ENCODE results near the gene FAIM2.
"Not testable (repeated sequence)": the region's sequence is repeated elsewhere in the genome, so short reads cannot be mapped to it uniquely, and the experiment has no call there.

The FAIM2 gene

DNA sequence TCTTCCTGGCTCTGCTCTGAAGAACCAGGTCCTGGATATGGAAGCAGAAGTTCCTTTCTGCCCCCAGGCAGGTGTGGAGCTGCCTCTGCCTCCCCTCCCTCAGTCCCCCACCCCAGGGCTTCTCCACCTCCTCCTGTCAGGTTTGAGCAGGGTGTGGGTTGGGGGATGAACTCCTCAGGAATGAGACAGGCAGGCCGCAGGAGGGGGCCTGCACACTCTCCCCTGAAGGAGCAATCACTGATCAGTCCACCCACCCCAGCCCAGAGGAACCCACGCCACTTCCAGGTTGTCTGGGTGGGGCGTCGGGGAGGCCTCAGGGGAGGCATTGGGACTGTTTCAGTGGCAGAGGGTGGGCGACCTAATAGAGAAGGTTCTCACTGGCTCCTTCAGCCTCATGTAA lies 26.6 kb downstream of the FAIM2 start:
- no peak for DNase-seq (ENCODE audit: low spot score)

DNA sequence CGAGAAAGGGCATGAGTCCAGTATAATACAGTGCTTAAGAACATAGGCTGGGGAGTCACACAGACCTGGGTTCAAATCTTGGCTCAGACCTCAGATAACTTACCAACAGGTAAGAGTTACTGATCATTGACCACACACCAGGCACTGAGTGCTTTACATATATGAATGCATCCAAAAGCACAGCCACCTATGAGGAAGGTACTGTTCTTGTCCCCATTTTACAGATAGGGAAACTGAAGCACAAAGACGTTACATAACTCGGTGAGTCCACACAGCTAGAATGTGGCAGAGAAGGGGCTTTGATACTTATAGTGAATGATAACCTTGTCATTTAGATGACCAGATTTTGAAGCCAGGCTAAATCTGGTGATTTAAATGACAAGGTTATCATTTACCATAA lies 27.6 kb downstream of the FAIM2 start:
- DNase-seq (ENCODE audit: low spot score): no peak

DNA sequence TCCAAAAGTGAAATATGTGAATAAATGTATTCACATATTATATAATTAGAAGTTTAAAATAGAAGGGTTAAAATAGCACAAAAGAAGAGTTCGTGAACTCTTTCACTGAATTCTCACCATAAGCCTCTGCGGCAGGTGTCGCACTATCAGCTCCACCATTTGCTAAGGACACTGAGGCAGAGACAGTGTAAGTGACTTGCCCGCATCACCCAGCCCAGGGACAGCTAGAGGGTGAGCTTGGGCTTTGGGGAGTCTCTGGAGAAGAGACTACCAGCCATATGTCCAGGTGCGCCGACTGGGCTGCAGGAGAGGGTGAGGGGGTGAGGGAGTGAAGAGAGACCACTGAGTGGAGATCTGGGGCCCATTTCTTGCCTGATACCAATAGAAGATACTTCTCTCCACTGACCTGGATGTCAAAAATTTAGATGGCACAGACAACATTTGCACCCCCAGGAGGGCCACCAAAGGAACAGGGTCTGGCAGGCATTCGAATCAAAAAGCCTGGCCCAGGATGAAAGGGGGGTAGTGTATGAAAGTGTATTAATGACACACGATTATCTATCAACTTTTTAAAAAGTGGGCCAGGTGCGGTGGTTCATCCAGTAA lies 28.5 kb downstream of the FAIM2 start:
- DNase-seq (ENCODE audit: low spot score): no peak

- DNase-seq (ENCODE audit: low spot score): no peak
Observed at GRCh38 chr12:49874142-49874897, 29.4 kb downstream of the FAIM2 start.

DNA sequence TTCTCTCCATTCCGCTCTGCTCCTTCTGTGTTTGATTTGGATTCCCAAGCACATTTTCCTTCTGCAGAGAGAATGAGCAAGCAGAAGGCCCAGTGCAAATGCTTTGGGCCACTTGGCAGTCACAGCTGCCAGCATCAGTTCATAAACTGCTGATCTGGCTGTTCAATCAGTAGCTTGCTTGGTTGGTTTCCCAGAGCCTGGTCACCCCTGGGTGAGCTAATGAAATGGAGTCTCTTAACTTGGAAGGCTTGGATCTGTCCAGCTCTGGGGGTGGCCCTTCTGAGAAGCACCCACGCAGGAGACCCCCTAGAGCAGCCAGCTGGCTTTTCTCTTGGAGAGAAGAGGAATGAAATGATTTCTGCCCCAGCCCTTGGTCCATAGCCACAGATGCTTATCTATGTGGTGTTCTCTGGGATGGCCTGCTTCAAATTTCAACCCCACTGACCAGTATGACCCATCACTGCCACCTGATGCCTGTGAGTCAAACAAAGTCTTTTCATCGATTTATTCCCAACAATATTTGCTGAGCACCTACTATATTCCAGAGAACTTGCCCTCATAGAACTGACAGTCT lies 30.3 kb downstream of the FAIM2 start:
- DNase-seq (ENCODE audit: low spot score): no peak

DNA sequence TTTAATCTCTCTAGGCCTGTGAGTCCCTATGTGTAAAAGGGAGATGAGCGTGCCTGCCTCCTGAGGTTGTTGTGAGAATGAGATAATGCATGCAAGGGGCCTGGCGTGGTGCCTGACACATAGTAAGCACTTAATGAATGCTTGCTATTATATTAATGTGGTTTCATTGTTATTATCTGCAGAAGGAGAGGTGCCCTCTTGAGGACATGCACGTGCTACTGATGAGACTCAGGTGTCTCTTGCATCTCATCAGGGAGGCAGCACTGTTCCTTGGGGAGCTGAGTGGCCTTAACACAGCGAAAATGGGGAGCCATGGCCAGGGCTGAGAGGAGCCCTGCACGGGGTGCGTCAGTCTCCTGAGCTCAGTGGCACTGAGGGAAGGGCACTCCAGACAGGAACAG lies 30.9 kb downstream of the FAIM2 start:
- no peak for DNase-seq (ENCODE audit: low spot score)

GRCh38 chr12:49872381-49872780 lies 31.3 kb downstream of the FAIM2 start:
- no peak for DNase-seq (ENCODE audit: low spot score)

- not testable (repeated sequence) for DNase-seq (ENCODE audit: low spot score)
Observed at GRCh38 chr12:49871811-49872251, 31.9 kb downstream of the FAIM2 start.

DNA sequence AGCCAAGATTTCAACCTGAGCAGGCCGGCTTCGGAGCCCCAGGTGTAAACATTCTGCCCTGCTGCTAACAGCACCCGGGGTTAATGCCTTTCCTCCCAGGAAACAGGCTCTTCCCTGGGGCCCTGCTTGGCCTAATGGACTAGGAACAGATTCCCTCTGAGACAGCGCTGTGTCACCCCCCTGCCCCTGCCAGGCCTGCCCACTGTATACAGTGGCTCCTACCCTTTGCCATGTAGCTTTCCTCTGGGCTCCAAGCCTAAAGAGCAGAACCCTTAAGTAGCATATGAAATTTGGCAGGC lies 32.5 kb downstream of the FAIM2 start:
- no peak for DNase-seq (ENCODE audit: low spot score)

DNA sequence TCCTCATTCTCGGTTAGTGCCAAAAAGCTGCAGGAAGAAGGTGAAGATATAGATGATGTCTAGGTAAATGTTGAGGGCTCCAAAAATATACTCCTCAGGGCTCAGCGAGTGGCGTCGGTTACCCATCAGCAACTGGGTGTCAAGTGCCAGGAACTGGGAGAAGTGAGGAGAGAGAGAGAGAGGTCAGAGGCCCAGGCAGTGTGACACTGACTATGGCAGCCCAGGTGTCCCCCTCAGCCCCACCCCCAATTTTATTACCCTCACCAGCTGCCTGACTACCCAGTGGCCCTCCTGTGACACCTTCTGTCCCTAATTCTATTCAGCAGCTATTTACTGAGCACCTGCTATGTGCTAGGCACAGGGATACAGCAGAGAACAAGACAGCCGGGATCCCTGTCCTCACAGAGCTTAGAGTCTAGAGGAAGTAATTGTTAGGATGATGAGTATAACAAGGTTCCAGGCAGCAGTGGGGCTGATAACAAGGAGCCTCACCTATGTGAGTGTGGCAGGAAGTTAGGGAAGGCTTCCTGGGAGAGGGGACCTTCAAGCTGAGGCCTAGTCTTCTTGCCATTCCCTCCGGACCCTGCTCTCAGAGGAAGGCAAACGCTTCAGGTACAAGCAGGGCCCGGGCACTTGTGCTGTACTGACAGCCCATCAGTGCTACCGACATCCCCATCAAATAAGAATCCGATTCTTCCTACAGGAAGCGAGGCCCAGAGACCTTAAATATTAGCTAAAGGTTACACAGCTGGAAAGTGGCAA lies 33.0 kb downstream of the FAIM2 start:
- no peak for DNase-seq (ENCODE audit: low spot score)

GRCh38 chr12:49869816-49870500 lies 33.7 kb downstream of the FAIM2 start:
- DNase-seq (ENCODE audit: low spot score): no peak

DNA sequence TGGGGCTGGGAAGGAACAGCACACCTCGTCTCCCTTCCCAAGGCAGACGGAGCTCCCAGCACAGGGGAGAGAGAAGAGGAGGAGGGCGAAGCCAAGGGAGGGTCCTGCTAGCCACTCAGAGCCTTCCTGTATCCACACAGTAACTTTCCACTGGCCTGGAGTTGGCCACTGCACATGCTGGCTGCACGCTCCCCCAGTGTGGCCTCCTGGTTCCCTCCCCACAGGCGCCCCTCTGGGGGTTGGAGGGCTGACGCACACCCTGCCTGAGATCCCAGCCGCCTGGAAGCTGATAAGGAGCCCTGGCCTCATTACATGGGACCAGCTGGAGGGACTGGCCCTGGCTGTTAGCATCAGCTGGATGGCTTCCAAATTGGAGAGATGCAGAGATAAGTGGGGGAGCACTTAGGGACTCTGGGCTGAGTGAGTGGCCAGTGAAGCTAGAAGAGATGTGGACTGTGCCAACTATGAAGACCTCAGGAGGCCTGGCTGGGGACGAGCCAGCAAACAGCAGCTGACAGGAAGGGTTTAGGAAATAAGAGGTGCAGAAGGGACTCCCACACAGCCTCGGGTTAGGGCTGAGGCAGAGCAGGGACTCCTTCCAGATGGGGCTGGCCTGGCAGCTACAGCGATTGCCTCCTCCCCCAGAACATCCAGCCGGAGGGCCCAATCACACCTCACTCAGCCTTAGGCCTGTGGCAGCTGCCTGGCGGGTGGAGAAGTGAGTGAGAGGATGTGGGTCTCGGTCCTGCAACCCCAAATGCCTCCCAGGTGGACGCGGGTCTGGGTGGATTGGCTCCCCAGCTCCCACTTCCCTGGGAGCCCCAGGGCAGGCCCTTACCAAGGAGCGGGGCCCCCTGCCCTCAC lies 34.5 kb downstream of the FAIM2 start:
- DNase-seq (ENCODE audit: low spot score): no peak

DNA sequence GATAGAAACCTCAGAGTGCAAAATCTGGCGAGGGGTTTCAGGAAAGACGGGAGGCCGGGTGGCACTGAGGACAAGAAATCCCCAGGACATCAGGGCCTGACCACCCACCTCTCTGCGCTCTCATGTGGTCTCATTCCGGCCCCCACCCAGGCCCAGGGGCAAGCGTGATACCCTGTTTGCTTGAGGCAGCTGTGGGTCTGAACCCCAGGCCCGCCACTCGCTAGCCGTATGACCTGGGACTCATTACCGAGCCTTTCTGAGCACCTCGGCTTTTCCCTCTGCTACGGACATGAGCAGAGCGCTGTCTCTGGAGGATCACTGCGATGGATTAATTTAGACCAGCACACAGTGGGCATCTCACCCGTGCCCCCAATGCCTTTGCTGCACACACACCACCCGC lies 35.3 kb downstream of the FAIM2 start:
- DNase-seq (ENCODE audit: low spot score): no peak

DNA sequence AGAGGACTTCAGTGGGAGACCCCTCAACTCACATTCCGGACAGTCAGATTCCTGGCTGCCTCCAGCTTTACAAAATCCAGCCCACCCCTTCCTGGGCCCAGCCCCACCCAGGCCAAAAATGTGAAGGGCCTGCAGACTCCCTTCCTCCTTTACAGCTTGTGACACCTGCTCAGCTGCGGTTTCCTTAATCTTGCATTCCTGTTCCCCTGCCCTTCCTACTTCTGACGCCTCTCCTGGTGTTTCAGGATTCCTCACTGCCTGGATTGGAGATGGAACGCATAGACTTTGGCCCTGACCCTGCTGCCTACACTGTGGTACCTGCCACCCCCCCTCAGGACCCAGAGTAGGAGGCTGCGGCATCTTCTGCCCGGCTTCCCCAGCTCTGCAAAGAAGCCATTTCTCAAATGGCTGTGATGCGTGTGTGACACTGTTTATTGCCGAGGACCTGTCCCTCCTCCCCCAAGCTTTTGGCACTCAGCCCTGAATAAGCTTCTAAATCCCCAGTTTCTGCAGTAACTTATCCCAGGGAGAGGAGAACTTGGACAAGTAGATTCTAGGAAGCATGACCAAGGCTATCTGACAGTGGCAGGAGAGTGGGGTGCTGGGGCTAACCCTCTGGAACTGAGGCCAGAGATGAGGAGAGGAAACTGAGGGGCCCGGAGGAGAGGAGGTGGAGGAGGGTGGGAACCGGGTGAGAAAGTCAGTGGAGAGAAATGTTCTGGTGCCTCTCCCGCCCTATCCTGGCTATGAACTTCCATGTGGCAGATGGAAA lies 35.9 kb downstream of the FAIM2 start:
- DNase-seq (ENCODE audit: low spot score): no peak

GRCh38 chr12:49866859-49867569 lies 36.7 kb downstream of the FAIM2 start:
- DNase-seq (ENCODE audit: low spot score): peak; percentile 69

- DNase-seq (ENCODE audit: low spot score): no peak
Observed at GRCh38 chr12:49865782-49866135, 37.9 kb downstream of the FAIM2 start.

- no peak for DNase-seq (ENCODE audit: low spot score)
Observed at GRCh38 chr12:49865109-49865781, 38.5 kb downstream of the FAIM2 start.

DNA sequence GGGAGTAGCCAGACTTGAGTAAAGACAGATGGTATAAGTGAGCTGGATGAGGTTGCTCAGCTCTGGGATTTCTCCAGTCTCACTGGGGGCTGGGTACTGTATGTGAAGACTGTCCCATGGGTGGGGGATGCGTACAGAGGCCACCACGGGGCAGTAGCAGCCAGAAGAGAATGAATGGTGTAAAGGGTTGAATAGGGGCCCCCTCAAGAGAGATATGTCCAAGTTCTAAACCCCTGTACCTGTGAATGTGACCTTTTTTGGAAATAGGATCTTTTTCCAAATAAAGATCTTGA lies 39.0 kb downstream of the FAIM2 start:
- no peak for DNase-seq (ENCODE audit: low spot score)

DNA sequence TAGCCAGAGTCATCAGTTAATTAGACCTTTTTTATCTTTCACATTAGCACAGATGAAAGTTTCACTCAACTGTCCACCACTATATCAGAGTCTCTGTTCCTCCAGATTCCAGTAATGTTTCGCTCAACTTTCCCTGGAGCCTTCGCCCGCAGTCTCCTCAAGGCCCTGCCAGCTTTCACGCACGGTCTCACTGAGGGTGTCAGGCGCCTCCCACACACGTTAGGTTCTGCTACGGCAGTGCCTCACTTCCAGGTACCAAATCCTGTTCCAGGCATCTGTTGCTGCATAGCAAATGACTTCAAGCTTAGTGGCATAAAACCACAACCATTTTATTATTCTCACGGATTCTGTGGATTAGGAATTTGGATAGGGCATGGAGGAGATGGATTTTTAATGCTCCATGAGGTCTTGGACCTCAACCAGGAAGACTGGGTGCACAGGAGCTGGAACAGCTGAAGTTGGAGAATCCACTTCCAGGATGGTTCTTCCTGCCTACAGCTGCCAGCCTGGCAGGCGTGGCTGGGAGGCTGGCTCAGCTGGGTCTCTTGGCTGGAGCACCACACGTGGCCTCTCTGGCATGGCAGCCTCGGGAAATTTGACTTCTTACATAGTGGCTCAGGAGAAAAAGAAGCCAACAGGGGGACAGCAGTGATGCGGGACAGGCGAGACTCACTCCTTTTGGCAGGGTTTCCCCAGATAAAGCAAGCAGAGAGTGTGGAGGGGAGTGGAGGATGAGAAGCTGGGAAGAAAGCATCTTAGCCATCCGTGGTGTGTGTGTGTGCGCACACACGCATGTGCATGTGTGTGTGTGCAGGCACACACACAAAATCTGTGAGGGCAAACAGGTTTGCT lies 39.5 kb downstream of the FAIM2 start:
- DNase-seq (ENCODE audit: low spot score): no peak

All from activated CD4-positive, alpha-beta T cell treated with anti-CD3 and anti-CD28 coated beads, Interleukin-2, Interleukin-4, amounts not matched to agents 100 ng/mL and 50 ng/mL, durations not matched to agents 16 hours and 8 hours (primary cell).